Measurements from ENCODE around the gene KNDC1. TPM values are rescaled to one million over a fixed set of nuclear protein-coding genes. Genes with fewer than 3 reads are reported as not detected.
"Not testable (repeated sequence)": the region's sequence is repeated elsewhere in the genome, so short reads cannot be mapped to it uniquely, and the experiment has no call there.

KNDC1 gene
- polyA plus RNA-seq, 1 donor (not counting 4 experiments of a cell fraction or from before 2014, with no cell fraction given): 0.20 TPM

DNA sequence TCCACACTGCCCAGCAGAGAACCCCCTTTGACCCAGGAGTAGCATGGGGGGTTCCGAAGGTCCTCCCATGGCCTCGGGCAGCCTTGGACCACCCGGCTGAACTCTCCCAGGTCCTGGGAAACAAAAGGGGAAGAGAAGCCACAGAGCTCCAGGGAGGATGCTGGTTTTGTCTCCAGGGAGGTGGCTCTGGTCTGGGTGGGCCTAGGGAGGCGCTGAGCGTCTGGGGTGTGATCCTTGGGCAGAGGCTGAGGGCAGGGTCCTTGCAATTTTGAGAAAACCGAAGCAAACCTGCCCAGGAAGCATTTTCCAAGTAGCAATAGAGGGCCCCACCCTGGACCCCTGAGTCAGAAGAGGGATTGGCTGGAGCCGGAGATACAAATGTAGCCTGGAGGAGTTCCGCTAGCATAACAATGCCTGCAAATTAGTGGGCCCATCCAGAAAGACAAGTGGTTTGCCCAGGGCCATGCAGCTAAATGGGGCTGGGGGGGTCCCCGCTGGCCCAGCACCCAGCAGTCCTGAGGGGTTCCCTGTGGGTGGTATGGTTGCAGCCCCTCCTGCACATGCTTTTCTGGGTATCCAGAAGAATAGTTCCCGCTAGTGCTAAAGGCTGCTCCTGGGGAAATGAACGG is 72.0 kb downstream of the KNDC1 start:
- Histone ChIP-seq H2AFZ (ENCODE audit: control insufficient read depth, low read length) (no peak overlapping the region), H3K79me2 (ENCODE audit: control insufficient read depth, insufficient read depth, low read length) (no peaks in the 10 kb centered on the region), H3K27ac (ENCODE audit: control insufficient read depth, insufficient read depth, low read length) (no peak overlapping the region), H3K4me3 (ENCODE audit: control insufficient read depth in 2 of 3, extremely low read depth in 1 of 3, insufficient read depth in 2 of 3, low read depth in 1 of 3, low read length in 3 of 3) (no peak overlapping the region), H4K20me1 (ENCODE audit: control insufficient read depth, extremely low read depth, insufficient read depth, low read length) (no peaks in the 10 kb centered on the region), H3K9me3 (ENCODE audit: control insufficient read depth, low read depth, low read length) (no peaks in the 10 kb centered on the region), H3K9me1 (ENCODE audit: control insufficient read depth, extremely low read depth, insufficient read depth, low read length) (no peaks in the 10 kb centered on the region), H3K36me3 (ENCODE audit: control insufficient read depth in 2 of 2, extremely low read depth in 1 of 2, insufficient read depth in 2 of 2, low read length in 2 of 2) (no peaks in the 10 kb centered on the region), H3K4me2 (ENCODE audit: control insufficient read depth, extremely low read depth, insufficient read depth, low read depth, low read length) (no peak overlapping the region), H3K27me3 (ENCODE audit: control insufficient read depth, extremely low read depth, insufficient read depth, low read length) (peaks cover 81% of the 10 kb centered on the region), H3K4me1 (ENCODE audit: control insufficient read depth, extremely low read depth, insufficient read depth, low read length) (no peaks in the 10 kb centered on the region), H3K9ac (ENCODE audit: control insufficient read depth, extremely low read depth, insufficient read depth, low read length) (no peak overlapping the region)
- no peak for DNase-seq (ENCODE audit: low read depth, low spot score)
- no peak for FAIRE-seq
- dilution Hi-C loops (cut with MboI; ENCODE audit: extremely low pct_ligation_motif_present, low sequenced_read_pairs): no loop called here
- no peak for TF ChIP-seq EZH2 (IDR thresholded peaks at IDR 0.05; ENCODE audit: low read length)
- TF ChIP-seq CTCF (optimal IDR thresholded peaks at IDR 0.05 in 1 of 3, IDR thresholded peaks at IDR 0.05 in 1 of 3, conservative IDR thresholded peaks at IDR 0.05 in 1 of 3; ENCODE audit: extremely low read depth in 1 of 3, insufficient read depth in 2 of 3, low read length in 3 of 3): no peak

GRCh38 chr10:133234796-133235195 is 74.8 kb downstream of the KNDC1 start:
- FAIRE-seq; H3K9me3 ChIP-seq (ENCODE audit: control insufficient read depth, low read depth, low read length); H2AFZ ChIP-seq (ENCODE audit: control insufficient read depth, low read length); H3K4me3 ChIP-seq (ENCODE audit: control insufficient read depth in 2 of 3, extremely low read depth in 1 of 3, insufficient read depth in 2 of 3, low read depth in 1 of 3, low read length in 3 of 3); H3K27ac ChIP-seq (ENCODE audit: control insufficient read depth, insufficient read depth, low read length); H4K20me1 ChIP-seq (ENCODE audit: control insufficient read depth, extremely low read depth, insufficient read depth, low read length); H3K79me2 ChIP-seq (ENCODE audit: control insufficient read depth, insufficient read depth, low read length); DNase-seq (ENCODE audit: low read depth, low spot score); H3K9me1 ChIP-seq (ENCODE audit: control insufficient read depth, extremely low read depth, insufficient read depth, low read length); H3K9ac ChIP-seq (ENCODE audit: control insufficient read depth, extremely low read depth, insufficient read depth, low read length); H3K36me3 ChIP-seq (ENCODE audit: control insufficient read depth in 2 of 2, extremely low read depth in 1 of 2, insufficient read depth in 2 of 2, low read length in 2 of 2); H3K4me2 ChIP-seq (ENCODE audit: control insufficient read depth, extremely low read depth, insufficient read depth, low read depth, low read length); H3K4me1 ChIP-seq (ENCODE audit: control insufficient read depth, extremely low read depth, insufficient read depth, low read length); dilution Hi-C loops (cut with MboI; ENCODE audit: extremely low pct_ligation_motif_present, low sequenced_read_pairs): not testable (repeated sequence)
- H3K27me3 ChIP-seq (ENCODE audit: control insufficient read depth, extremely low read depth, insufficient read depth, low read length): peaks cover 86% of the 10 kb centered on the region
